GM23338 (cell line): ENCODE data around the gene ZNF385C. TPM values are rescaled to one million over a fixed set of nuclear protein-coding genes. Genes with fewer than 3 reads are reported as not detected.

ENCODE experiments used
- ATAC-seq: fragments of 200-7000 bp; cut with Tn5 transposase; 3 replicates; pipeline ENCODE4 v1.9.1; 2020
- DNase-seq: peaks from one replicate; pipeline ENCODE4 v3.0.0-alpha.2; 2015; ENCODE audit warnings: low spot score
- H2AFZ ChIP-seq: fragments of 200-600 bp; sonication (generic); 2 replicates; pipeline ENCODE4 v1.8.0; 2016; ENCODE audit warnings: antibody characterized with exemption, mild to moderate bottlenecking, moderate library complexity
- H3F3A ChIP-seq: fragments of 200-600 bp; sonication (generic); replicated peaks from 2 replicates; pipeline ENCODE4 v1.8.0; 2017; ENCODE audit warnings: antibody characterized with exemption, mixed run types, low read depth
- H3K27ac ChIP-seq: fragments of 200-600 bp; sonication (generic); 2 replicates; pipeline ENCODE4 v1.6.1; 2016; ENCODE audit warnings: low read depth
- H3K27me3 ChIP-seq: fragments of 200-600 bp; sonication (generic); 2 replicates; pipeline ENCODE4 v1.8.0; 2016; ENCODE audit warnings: mild to moderate bottlenecking, mixed run types, moderate library complexity; ENCODE audit not compliant: insufficient read depth
- H3K36me3 ChIP-seq: fragments of 200-600 bp; sonication (generic); 2 replicates; pipeline ENCODE4 v1.8.0; 2016; ENCODE audit warnings: mild to moderate bottlenecking; ENCODE audit not compliant: insufficient read depth
- H3K4me1 ChIP-seq: fragments of 200-600 bp; sonication (generic); 2 replicates; pipeline ENCODE4 v1.8.0; 2016; ENCODE audit warnings: mild to moderate bottlenecking, moderate library complexity; ENCODE audit not compliant: insufficient read depth
- H3K4me2 ChIP-seq: fragments of 200-600 bp; sonication (generic); 2 replicates; pipeline ENCODE4 v1.7.1; 2017; ENCODE audit warnings: mixed run types
- H3K4me3 ChIP-seq: fragments of 200-600 bp; sonication (generic); 2 replicates; pipeline ENCODE4 v1.6.1; 2016; ENCODE audit warnings: mixed run types
- H3K79me2 ChIP-seq: fragments of 200-600 bp; sonication (generic); replicated peaks from 2 replicates; pipeline ENCODE4 v1.8.0; 2017; ENCODE audit warnings: mild to moderate bottlenecking; ENCODE audit not compliant: insufficient read depth
- H3K9me2 ChIP-seq: fragments of 200-600 bp; sonication (generic); 2 replicates; pipeline ENCODE4 v1.8.0; 2017; ENCODE audit not compliant: insufficient read depth
- H4K20me1 ChIP-seq: fragments of 200-600 bp; sonication (generic); replicated peaks from 2 replicates; pipeline ENCODE4 v1.8.0; 2017; ENCODE audit warnings: mild to moderate bottlenecking; ENCODE audit not compliant: insufficient read depth
- H3K27ac Mint-ChIP-seq: 2 replicates; pipeline ENCODE4 v1.8.0; 2020; ENCODE audit warnings: inconsistent platforms, mild to moderate bottlenecking, moderate library complexity, mixed read lengths
- H3K27me3 Mint-ChIP-seq: 3 replicates; pipeline ENCODE4 v1.8.0; 2022; ENCODE audit warnings: low read depth, mild to moderate bottlenecking, moderate library complexity, mixed read lengths, inconsistent platforms; ENCODE audit not compliant: insufficient read depth, poor library complexity
- H3K36me3 Mint-ChIP-seq: 3 replicates; pipeline ENCODE4 v1.8.0; 2021; ENCODE audit warnings: low read depth, mild to moderate bottlenecking, inconsistent platforms, moderate library complexity, mixed read lengths
- H3K4me1 Mint-ChIP-seq: 3 replicates; pipeline ENCODE4 v1.8.0; 2020; ENCODE audit warnings: mild to moderate bottlenecking, inconsistent platforms, mixed read lengths
- H3K4me3 Mint-ChIP-seq: 3 replicates; pipeline ENCODE4 v1.8.0; 2021; ENCODE audit warnings: moderate library complexity, mild to moderate bottlenecking, inconsistent platforms, mixed read lengths
- H3K9me3 Mint-ChIP-seq: 3 replicates; pipeline ENCODE4 v1.8.0; 2020; ENCODE audit warnings: moderate library complexity, mild to moderate bottlenecking, inconsistent platforms, mixed read lengths
- polyA plus RNA-seq: library from polyadenylated mRNA; unstranded; fragments of >200 nt; fragmentation: Nextera tagmentation; extraction: Ambion mirVana; gene quantifications from 2 replicates; pipeline ENCODE4 v1.2.1, GENCODE V29; 2016
- total RNA-seq: library from RNA; depleted of rRNA; stranded (reverse); fragments of >200 nt; shearing (Covaris generic); gene quantifications from 2 replicates; pipeline ENCODE4 v1.2.3, GENCODE V29; 2014
- TF ChIP-seq, protein P1 (sequence below): fragments of 250-450 bp; sonication (Bioruptor Pico); IDR thresholded peaks from 2 replicates; pipeline ENCODE4 v1.5.0; 2020; ENCODE audit warnings: mild to moderate bottlenecking, moderate library complexity
- TF ChIP-seq, protein P2 (sequence below), 2 experiments: fragments of 200-600 bp in 1 of 2; sonication (generic) in 1 of 2; conservative IDR thresholded peaks; 2 replicates each; pipeline versions ENCODE4 v1.5.1 to v1.6.1; 2016 to 2017; ENCODE audit warnings: antibody characterized with exemption in 2 of 2, low read depth in 2 of 2, mild to moderate bottlenecking in 2 of 2, moderate library complexity in 1 of 2
- TF ChIP-seq, protein P3 (sequence below): IDR thresholded peaks from one replicate; pipeline ENCODE4 v1.6.1; 2018; ENCODE audit warnings: antibody characterized with exemption; ENCODE audit not compliant: unreplicated experiment

Gene ZNF385C
- total and polyA plus RNA-seq, 2 experiments from 2014 or later: 1.9 to 3.1 TPM

DNA sequence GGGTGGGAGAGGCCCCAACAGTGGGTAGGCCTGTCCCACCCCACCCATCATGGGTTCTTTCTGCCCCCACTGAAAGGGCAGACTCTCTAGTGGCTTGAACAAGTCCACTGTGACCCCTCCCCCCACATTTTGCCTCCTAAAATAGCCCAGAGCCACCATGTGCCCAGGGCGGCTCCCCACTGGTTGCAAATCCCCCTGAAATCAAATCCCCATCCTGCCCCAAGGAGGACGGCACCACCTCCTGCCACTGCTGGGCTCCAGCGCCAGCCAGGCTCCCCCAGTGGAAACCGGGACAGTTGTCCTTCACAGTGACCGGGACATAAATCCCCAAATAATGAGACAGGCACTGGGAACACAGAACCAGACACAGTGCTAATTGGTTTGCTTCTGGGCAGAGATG, 20.5 kb downstream of the ZNF385C start (continued):
- TF ChIP-seq, protein P1, sequence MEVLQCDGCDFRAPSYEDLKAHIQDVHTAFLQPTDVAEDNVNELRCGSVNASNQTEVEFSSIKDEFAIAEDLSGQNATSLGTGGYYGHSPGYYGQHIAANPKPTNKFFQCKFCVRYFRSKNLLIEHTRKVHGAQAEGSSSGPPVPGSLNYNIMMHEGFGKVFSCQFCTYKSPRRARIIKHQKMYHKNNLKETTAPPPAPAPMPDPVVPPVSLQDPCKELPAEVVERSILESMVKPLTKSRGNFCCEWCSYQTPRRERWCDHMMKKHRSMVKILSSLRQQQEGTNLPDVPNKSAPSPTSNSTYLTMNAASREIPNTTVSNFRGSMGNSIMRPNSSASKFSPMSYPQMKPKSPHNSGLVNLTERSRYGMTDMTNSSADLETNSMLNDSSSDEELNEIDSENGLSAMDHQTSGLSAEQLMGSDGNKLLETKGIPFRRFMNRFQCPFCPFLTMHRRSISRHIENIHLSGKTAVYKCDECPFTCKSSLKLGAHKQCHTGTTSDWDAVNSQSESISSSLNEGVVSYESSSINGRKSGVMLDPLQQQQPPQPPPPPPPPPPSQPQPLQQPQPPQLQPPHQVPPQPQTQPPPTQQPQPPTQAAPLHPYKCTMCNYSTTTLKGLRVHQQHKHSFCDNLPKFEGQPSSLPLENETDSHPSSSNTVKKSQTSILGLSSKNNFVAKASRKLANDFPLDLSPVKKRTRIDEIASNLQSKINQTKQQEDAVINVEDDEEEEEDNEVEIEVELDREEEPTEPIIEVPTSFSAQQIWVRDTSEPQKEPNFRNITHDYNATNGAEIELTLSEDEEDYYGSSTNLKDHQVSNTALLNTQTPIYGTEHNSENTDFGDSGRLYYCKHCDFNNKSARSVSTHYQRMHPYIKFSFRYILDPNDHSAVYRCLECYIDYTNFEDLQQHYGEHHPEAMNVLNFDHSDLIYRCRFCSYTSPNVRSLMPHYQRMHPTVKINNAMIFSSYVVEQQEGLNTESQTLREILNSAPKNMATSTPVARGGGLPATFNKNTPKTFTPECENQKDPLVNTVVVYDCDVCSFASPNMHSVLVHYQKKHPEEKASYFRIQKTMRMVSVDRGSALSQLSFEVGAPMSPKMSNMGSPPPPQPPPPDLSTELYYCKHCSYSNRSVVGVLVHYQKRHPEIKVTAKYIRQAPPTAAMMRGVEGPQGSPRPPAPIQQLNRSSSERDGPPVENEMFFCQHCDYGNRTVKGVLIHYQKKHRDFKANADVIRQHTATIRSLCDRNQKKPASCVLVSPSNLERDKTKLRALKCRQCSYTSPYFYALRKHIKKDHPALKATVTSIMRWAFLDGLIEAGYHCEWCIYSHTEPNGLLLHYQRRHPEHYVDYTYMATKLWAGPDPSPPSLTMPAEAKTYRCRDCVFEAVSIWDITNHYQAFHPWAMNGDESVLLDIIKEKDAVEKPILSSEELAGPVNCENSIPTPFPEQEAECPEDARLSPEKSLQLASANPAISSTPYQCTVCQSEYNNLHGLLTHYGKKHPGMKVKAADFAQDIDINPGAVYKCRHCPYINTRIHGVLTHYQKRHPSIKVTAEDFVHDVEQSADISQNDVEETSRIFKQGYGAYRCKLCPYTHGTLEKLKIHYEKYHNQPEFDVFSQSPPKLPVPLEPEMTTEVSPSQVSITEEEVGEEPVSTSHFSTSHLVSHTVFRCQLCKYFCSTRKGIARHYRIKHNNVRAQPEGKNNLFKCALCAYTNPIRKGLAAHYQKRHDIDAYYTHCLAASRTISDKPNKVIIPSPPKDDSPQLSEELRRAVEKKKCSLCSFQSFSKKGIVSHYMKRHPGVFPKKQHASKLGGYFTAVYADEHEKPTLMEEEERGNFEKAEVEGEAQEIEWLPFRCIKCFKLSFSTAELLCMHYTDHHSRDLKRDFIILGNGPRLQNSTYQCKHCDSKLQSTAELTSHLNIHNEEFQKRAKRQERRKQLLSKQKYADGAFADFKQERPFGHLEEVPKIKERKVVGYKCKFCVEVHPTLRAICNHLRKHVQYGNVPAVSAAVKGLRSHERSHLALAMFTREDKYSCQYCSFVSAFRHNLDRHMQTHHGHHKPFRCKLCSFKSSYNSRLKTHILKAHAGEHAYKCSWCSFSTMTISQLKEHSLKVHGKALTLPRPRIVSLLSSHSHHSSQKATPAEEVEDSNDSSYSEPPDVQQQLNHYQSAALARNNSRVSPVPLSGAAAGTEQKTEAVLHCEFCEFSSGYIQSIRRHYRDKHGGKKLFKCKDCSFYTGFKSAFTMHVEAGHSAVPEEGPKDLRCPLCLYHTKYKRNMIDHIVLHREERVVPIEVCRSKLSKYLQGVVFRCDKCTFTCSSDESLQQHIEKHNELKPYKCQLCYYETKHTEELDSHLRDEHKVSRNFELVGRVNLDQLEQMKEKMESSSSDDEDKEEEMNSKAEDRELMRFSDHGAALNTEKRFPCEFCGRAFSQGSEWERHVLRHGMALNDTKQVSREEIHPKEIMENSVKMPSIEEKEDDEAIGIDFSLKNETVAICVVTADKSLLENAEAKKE (CRISPR knock-in tag): no peak
- TF ChIP-seq, protein P2, sequence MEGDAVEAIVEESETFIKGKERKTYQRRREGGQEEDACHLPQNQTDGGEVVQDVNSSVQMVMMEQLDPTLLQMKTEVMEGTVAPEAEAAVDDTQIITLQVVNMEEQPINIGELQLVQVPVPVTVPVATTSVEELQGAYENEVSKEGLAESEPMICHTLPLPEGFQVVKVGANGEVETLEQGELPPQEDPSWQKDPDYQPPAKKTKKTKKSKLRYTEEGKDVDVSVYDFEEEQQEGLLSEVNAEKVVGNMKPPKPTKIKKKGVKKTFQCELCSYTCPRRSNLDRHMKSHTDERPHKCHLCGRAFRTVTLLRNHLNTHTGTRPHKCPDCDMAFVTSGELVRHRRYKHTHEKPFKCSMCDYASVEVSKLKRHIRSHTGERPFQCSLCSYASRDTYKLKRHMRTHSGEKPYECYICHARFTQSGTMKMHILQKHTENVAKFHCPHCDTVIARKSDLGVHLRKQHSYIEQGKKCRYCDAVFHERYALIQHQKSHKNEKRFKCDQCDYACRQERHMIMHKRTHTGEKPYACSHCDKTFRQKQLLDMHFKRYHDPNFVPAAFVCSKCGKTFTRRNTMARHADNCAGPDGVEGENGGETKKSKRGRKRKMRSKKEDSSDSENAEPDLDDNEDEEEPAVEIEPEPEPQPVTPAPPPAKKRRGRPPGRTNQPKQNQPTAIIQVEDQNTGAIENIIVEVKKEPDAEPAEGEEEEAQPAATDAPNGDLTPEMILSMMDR (conservative IDR thresholded peaks at IDR 0.05; ENCODE audit: low read depth in 2 of 2): no peak

DNA sequence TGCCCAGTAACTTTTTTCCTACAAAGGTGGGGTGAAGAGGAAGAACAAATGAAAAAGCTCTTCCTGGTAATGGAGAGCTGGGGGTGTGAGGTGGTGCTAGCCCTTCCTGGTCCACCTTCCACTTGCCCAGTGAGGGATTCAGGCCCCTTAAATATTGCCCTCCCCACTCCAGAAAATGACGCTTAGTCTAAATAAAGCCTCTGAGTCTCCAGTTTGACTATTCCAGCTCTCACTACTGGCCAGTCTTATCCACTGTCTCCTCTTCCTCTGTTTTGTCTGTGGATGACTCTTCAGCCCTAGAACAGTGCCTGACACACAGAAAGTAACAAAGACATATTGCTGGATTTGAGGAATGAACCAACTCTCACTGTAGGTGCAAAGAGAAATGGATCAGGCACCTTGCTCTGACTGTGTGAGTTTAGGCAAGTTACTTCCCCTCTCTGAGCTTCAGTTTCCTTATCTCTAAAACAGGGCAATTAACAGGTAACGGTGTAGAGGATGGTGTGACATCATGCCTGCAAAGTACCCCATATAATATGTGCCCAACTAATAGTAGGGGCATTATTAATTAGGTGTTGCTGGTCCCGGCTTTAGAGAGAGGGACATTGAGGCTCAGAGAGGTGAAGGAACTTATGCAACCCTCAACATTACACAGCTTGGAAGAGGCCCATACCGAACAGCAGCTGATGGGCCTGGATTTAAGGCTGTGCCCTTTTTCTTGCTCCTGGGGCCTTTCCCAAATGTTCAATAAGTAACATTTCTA, 21.3 kb downstream of the ZNF385C start:
- Histone ChIP-seq H3K9me2 (no peaks in the 10 kb centered on the region), H3K27me3 (0 out of 2 replicates have a peak, but pooled peaks cover 9% of the 10 kb centered on the region), H2AFZ (no peak overlapping the region), H3F3A (no peaks in the 10 kb centered on the region), H3K27ac (no peak overlapping the region; the same call in none of the 2 replicates), H4K20me1 (no peaks in the 10 kb centered on the region), H3K36me3 (no peaks in the 10 kb centered on the region), H3K4me1 (peaks cover 5% of the 10 kb centered on the region; the same call in 1 of the 2 replicates), H3K79me2 (no peaks in the 10 kb centered on the region), H3K4me3 (no peak overlapping the region), H3K4me2 (no peak overlapping the region)
- Mint-ChIP-seq H3K27me3 (peaks cover 11% of the 10 kb centered on the region), H3K4me3 (no peak overlapping the region), H3K36me3 (no peaks in the 10 kb centered on the region), H3K9me3 (no peaks in the 10 kb centered on the region), H3K27ac (no peak overlapping the region), H3K4me1 (peaks cover 14% of the 10 kb centered on the region; the same call in 2 of the 3 replicates)
- DNase-seq: no peak
- ATAC-seq: no peak
- TF ChIP-seq, protein P3, sequence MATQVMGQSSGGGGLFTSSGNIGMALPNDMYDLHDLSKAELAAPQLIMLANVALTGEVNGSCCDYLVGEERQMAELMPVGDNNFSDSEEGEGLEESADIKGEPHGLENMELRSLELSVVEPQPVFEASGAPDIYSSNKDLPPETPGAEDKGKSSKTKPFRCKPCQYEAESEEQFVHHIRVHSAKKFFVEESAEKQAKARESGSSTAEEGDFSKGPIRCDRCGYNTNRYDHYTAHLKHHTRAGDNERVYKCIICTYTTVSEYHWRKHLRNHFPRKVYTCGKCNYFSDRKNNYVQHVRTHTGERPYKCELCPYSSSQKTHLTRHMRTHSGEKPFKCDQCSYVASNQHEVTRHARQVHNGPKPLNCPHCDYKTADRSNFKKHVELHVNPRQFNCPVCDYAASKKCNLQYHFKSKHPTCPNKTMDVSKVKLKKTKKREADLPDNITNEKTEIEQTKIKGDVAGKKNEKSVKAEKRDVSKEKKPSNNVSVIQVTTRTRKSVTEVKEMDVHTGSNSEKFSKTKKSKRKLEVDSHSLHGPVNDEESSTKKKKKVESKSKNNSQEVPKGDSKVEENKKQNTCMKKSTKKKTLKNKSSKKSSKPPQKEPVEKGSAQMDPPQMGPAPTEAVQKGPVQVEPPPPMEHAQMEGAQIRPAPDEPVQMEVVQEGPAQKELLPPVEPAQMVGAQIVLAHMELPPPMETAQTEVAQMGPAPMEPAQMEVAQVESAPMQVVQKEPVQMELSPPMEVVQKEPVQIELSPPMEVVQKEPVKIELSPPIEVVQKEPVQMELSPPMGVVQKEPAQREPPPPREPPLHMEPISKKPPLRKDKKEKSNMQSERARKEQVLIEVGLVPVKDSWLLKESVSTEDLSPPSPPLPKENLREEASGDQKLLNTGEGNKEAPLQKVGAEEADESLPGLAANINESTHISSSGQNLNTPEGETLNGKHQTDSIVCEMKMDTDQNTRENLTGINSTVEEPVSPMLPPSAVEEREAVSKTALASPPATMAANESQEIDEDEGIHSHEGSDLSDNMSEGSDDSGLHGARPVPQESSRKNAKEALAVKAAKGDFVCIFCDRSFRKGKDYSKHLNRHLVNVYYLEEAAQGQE: no peak
